ENCODE data around the gene CACNA1B.
"Not testable (repeated sequence)": the region's sequence is repeated elsewhere in the genome, so short reads cannot be mapped to it uniquely, and the experiment has no call there.

Gene CACNA1B

DNA sequence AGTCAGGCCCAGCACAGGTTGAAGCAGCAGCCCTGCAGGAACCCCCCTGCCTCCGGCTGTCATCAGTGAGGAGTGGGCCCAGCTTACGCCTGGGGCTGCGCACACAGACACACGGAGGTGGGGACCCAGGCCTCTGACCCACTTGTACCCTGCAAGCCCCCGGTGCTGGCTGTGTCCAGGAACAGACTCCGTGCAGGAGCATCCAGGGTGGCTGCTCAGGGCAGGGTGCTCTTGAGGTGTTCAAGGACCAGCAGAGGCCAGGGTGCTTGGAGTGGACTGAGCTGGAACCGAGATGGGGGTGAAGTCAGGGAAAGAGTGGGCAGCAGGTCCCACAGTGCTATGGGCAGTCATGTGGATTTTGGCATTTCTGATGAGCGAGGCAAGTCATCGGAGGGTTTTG, 199.5 kb downstream of the CACNA1B start:
- TF ChIP-seq SUZ12 (IDR thresholded peaks at IDR 0.05; ENCODE audit: extremely low read depth, insufficient read depth, insufficient read length) = no peak
- no peak for TF ChIP-seq ZNF274 (IDR thresholded peaks at IDR 0.05; ENCODE audit: low read depth, low read length)
- no peak for TF ChIP-seq YY1 (IDR thresholded peaks at IDR 0.05; ENCODE audit: insufficient read depth, insufficient read length)
- DNase-seq (ENCODE audit: low read depth, low spot score) = no peak
- H3K36me3 ChIP-seq (ENCODE audit: insufficient read depth, insufficient read length, low read length) = peaks cover 20% of the 10 kb centered on the region
- peaks cover 19% of the 10 kb centered on the region for H3K4me1 ChIP-seq (ENCODE audit: insufficient read depth, insufficient read length)
- no peaks in the 10 kb centered on the region for H3K27me3 ChIP-seq (ENCODE audit: insufficient read depth, insufficient read length)
- H3K9me3 ChIP-seq (ENCODE audit: insufficient read depth, low read length) = no peaks in the 10 kb centered on the region
- H3K4me3 ChIP-seq (ENCODE audit: insufficient read length, low read depth) = no peak overlapping the region
- H3K9ac ChIP-seq (ENCODE audit: insufficient read length, low read depth) = no peak overlapping the region

DNA sequence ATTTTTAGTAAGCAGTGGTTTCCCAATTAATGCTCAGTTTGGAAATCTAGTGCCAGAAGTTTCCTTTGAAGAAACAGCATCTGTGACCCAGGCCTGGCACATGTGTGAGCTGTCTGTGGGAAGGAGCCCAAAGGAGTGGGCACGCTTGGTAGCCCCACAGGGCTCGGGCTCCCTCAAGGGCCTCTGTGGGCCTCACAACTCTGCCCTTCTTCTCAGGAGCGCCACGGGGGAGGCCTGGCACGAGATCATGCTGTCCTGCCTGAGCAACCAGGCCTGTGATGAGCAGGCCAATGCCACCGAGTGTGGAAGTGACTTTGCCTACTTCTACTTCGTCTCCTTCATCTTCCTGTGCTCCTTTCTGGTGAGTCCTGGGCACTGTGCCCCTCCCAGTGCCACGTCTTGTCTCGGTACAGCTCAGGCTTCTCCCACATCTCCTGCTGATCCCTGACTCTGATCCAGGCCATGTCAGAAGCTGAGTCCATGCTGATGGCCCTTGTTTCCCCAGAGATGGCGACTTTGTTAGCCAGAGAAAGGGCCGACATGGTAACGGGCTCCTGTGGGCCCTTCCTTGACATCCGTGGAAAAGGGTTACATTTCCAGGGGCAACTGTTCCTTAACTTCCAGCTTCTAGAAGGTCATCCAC, 200.4 kb downstream of the CACNA1B start:
- no peak overlapping the region for H3K4me3 ChIP-seq (ENCODE audit: insufficient read length, low read depth)
- H3K9me3 ChIP-seq (ENCODE audit: insufficient read depth, low read length) = peaks cover 2% of the 10 kb centered on the region; the same call in 1 of the 2 replicates
- H3K4me1 ChIP-seq (ENCODE audit: insufficient read depth, insufficient read length) = peaks cover 10% of the 10 kb centered on the region
- no peak for DNase-seq (ENCODE audit: low read depth, low spot score)
- no peaks in the 10 kb centered on the region for H3K27me3 ChIP-seq (ENCODE audit: insufficient read depth, insufficient read length)
- H3K9ac ChIP-seq (ENCODE audit: insufficient read length, low read depth) = no peak overlapping the region
- TF ChIP-seq YY1 (IDR thresholded peaks at IDR 0.05; ENCODE audit: insufficient read depth, insufficient read length) (no peak), SUZ12 (IDR thresholded peaks at IDR 0.05; ENCODE audit: extremely low read depth, insufficient read depth, insufficient read length) (no peak), ZNF274 (IDR thresholded peaks at IDR 0.05; ENCODE audit: low read depth, low read length) (no peak)
- H3K36me3 ChIP-seq (ENCODE audit: insufficient read depth, insufficient read length, low read length) = peaks cover 25% of the 10 kb centered on the region

DNA sequence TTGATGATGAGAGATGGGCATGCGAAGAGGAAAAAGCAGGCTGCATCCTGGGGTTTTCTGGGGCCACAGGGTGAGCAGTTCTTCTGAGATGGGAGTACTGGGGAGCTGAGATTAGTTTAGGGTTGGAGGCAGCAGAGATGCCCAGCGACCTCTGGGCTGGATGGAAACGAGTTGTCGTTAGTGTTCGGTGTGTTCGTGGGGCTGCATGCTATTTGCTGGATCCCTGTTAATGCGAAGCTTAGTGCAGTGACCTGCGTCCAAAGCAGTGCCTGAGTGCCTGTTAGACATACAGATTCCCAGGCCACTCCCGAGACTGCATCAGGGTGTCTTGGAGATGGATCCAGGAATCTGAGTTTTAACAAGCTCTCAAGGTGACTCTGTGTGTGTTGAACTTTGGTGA, 201.3 kb downstream of the CACNA1B start:
- TF ChIP-seq SUZ12 (IDR thresholded peaks at IDR 0.05; ENCODE audit: extremely low read depth, insufficient read depth, insufficient read length) = no peak
- TF ChIP-seq ZNF274 (IDR thresholded peaks at IDR 0.05; ENCODE audit: low read depth, low read length) = no peak
- no peak for TF ChIP-seq YY1 (IDR thresholded peaks at IDR 0.05; ENCODE audit: insufficient read depth, insufficient read length)
- Histone ChIP-seq H3K4me1 (ENCODE audit: insufficient read depth, insufficient read length) (peaks cover 2% of the 10 kb centered on the region), H3K36me3 (ENCODE audit: insufficient read depth, insufficient read length, low read length) (peaks cover 31% of the 10 kb centered on the region), H3K9ac (ENCODE audit: insufficient read length, low read depth) (no peak overlapping the region), H3K27me3 (ENCODE audit: insufficient read depth, insufficient read length) (no peaks in the 10 kb centered on the region), H3K9me3 (ENCODE audit: insufficient read depth, low read length) (peaks cover 10% of the 10 kb centered on the region; the same call in 1 of the 2 replicates), H3K4me3 (ENCODE audit: insufficient read length, low read depth) (no peak overlapping the region)
- DNase-seq (ENCODE audit: low read depth, low spot score) = no peak

DNA sequence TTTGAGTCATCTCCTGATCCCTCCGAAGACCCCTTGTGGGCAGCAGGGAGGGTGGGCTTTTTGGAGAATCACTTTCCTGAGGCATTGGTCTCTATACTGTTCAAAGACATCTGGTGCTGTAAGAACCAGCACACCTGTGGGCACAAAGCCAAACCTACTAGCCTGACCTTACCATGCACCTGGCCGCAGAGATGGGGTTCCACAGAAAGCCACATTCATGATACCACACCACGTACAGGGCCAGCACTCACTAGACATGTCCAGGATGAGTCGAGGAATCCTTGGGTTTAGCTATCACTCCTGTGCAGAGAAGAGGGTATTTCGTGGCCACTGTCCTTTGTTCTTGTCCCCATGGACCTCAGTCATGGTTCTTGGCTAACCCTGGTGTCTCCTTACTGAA, 203.4 kb downstream of the CACNA1B start:
- Histone ChIP-seq H3K4me1 (ENCODE audit: insufficient read depth, insufficient read length) (no peaks in the 10 kb centered on the region), H3K27me3 (ENCODE audit: insufficient read depth, insufficient read length) (no peaks in the 10 kb centered on the region), H3K9ac (ENCODE audit: insufficient read length, low read depth) (no peak overlapping the region), H3K36me3 (ENCODE audit: insufficient read depth, insufficient read length, low read length) (peaks cover 22% of the 10 kb centered on the region), H3K9me3 (ENCODE audit: insufficient read depth, low read length) (peaks cover 31% of the 10 kb centered on the region), H3K4me3 (ENCODE audit: insufficient read length, low read depth) (no peak overlapping the region)
- TF ChIP-seq YY1 (IDR thresholded peaks at IDR 0.05; ENCODE audit: insufficient read depth, insufficient read length) = no peak
- TF ChIP-seq ZNF274 (IDR thresholded peaks at IDR 0.05; ENCODE audit: low read depth, low read length) = no peak
- no peak for TF ChIP-seq SUZ12 (IDR thresholded peaks at IDR 0.05; ENCODE audit: extremely low read depth, insufficient read depth, insufficient read length)
- no peak for DNase-seq (ENCODE audit: low read depth, low spot score)

DNA sequence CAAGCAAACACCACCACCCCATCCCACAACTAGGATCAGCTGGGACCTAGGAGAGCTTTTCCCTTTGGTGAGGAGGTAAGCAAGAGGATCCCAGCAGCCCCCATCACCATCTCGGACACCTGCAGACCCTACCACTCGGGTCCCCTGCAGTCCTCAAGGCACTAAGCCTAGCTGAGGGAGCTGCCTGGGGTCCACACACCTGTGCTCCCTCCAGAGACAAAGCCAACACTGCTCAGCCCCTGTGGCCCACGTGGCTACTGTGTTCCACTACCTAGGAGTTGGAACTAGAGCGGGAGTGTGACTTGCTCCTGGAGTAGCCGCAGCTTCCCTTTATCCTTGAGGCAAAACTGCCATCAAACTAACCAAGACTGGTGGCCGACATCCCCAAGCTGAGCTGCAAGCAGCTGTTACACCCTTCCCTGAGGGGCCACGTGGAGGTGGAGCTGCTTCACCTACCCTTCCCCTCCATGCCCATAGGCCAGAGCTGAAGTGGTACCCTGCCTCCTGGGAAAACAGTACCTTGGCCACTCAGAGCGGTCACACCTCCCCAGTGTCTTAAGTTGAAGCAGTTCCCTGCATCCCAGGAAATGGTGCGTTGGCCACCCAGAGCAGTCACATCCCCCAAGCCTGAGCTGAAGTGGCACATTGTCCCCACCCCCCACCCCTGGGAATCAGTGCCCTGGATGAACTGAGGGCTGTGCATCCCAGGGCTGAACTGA, 205.5 kb downstream of the CACNA1B start:
- Histone ChIP-seq H3K9ac (ENCODE audit: insufficient read length, low read depth) (no peak overlapping the region), H3K27me3 (ENCODE audit: insufficient read depth, insufficient read length) (no peaks in the 10 kb centered on the region), H3K4me1 (ENCODE audit: insufficient read depth, insufficient read length) (no peaks in the 10 kb centered on the region), H3K36me3 (ENCODE audit: insufficient read depth, insufficient read length, low read length) (peaks cover 18% of the 10 kb centered on the region), H3K4me3 (ENCODE audit: insufficient read length, low read depth) (no peak overlapping the region), H3K9me3 (ENCODE audit: insufficient read depth, low read length) (peaks cover 39% of the 10 kb centered on the region)
- DNase-seq (ENCODE audit: low read depth, low spot score) = no peak
- TF ChIP-seq ZNF274 (IDR thresholded peaks at IDR 0.05; ENCODE audit: low read depth, low read length) (no peak), SUZ12 (IDR thresholded peaks at IDR 0.05; ENCODE audit: extremely low read depth, insufficient read depth, insufficient read length) (no peak), YY1 (IDR thresholded peaks at IDR 0.05; ENCODE audit: insufficient read depth, insufficient read length) (no peak)

DNA sequence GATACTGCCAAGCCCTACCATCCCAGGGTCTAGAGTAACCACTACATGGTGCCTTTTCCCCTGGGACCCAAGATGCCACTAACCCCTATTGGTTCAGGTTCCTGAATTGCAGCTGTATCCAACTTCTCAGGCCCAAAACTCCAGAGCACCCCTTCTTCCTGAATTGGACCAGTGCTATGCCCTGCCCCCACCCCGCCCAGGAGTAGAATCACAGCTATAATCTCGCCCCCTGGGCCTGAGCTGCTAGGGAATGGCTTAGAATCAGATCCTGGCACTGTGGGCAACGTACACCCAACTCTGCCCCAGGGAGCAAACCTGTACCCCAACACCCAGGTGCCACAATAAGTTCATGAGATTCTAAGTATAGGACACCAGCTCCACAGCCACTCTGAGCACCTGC, 206.3 kb downstream of the CACNA1B start:
- H3K36me3 ChIP-seq (ENCODE audit: insufficient read depth, insufficient read length, low read length) = peaks cover 18% of the 10 kb centered on the region
- H3K4me3 ChIP-seq (ENCODE audit: insufficient read length, low read depth) = no peak overlapping the region
- H3K4me1 ChIP-seq (ENCODE audit: insufficient read depth, insufficient read length) = no peaks in the 10 kb centered on the region
- no peak for DNase-seq (ENCODE audit: low read depth, low spot score)
- H3K9me3 ChIP-seq (ENCODE audit: insufficient read depth, low read length) = peaks cover 39% of the 10 kb centered on the region
- H3K9ac ChIP-seq (ENCODE audit: insufficient read length, low read depth) = no peak overlapping the region
- H3K27me3 ChIP-seq (ENCODE audit: insufficient read depth, insufficient read length) = no peaks in the 10 kb centered on the region
- TF ChIP-seq SUZ12 (IDR thresholded peaks at IDR 0.05; ENCODE audit: extremely low read depth, insufficient read depth, insufficient read length) (no peak), YY1 (IDR thresholded peaks at IDR 0.05; ENCODE audit: insufficient read depth, insufficient read length) (no peak), ZNF274 (IDR thresholded peaks at IDR 0.05; ENCODE audit: low read depth, low read length) (no peak)

DNA sequence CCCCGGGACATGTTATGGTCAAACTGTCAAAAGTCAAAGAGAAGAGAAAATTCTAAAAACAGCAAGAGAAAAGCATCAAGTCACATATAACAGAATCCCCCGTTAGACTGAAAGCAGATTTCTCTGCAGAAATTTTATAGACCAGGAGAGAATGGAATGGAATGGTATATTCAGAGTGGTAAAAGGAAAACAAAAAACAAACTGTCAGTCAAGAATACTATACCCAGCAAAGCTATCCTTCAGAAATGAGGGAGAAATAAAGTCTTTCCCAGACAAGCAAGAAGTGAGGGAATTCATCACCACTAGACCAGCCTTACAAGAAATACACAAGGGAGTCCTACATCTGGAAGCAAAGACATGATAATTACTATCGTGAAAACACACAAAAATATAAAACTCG, 208.0 kb downstream of the CACNA1B start:
- Histone ChIP-seq H3K4me3 (ENCODE audit: insufficient read length, low read depth) (no peak overlapping the region), H3K27me3 (ENCODE audit: insufficient read depth, insufficient read length) (no peaks in the 10 kb centered on the region), H3K36me3 (ENCODE audit: insufficient read depth, insufficient read length, low read length) (peaks cover 10% of the 10 kb centered on the region), H3K9ac (ENCODE audit: insufficient read length, low read depth) (no peak overlapping the region), H3K4me1 (ENCODE audit: insufficient read depth, insufficient read length) (no peaks in the 10 kb centered on the region), H3K9me3 (ENCODE audit: insufficient read depth, low read length) (peaks cover 50% of the 10 kb centered on the region)
- no peak for TF ChIP-seq YY1 (IDR thresholded peaks at IDR 0.05; ENCODE audit: insufficient read depth, insufficient read length)
- no peak for TF ChIP-seq SUZ12 (IDR thresholded peaks at IDR 0.05; ENCODE audit: extremely low read depth, insufficient read depth, insufficient read length)
- no peak for TF ChIP-seq ZNF274 (IDR thresholded peaks at IDR 0.05; ENCODE audit: low read depth, low read length)
- DNase-seq (ENCODE audit: low read depth, low spot score) = no peak

DNA sequence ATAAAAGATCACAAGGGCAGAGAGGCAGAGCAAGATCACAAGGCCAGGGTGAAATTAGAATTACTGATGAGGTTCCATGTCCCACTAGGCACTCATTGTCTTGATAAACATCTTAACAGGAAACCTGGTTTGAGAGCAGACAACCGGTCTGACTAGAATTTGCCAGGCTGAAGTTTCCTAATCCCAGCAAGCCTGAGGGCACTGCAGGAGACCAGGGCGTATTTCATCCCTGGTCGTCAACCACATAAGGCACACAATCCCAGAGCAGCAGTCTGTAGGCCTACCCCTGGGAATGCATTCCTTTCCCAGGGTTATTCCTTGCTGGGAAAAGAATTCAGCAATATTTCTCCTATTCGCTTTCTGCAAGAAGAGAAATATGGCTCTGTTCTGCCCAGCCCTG, 214.5 kb downstream of the CACNA1B start:
- H3K9me3 ChIP-seq (ENCODE audit: insufficient read depth, low read length) = peaks cover 29% of the 10 kb centered on the region
- H3K4me3 ChIP-seq (ENCODE audit: insufficient read length, low read depth); H3K36me3 ChIP-seq (ENCODE audit: insufficient read depth, insufficient read length, low read length); H3K9ac ChIP-seq (ENCODE audit: insufficient read length, low read depth); DNase-seq (ENCODE audit: low read depth, low spot score); H3K4me1 ChIP-seq (ENCODE audit: insufficient read depth, insufficient read length); H3K27me3 ChIP-seq (ENCODE audit: insufficient read depth, insufficient read length): not testable (repeated sequence)
